ENCODE data around the gene CORO6. TPM values are rescaled to one million over a fixed set of nuclear protein-coding genes. Genes with fewer than 3 reads are reported as not detected.

The CORO6 gene
- total and polyA plus RNA-seq, 2 of the 13 experiments (the other 11 are each of a cell fraction or from before 2014, with no cell fraction given): 0.42 to 0.82 TPM

GRCh38 chr17:29613352-29613837 lies 9.3 kb downstream of the CORO6 start (continued):
- TF ChIP-seq RFXAP (CRISPR knock-in tag; IDR thresholded peaks at IDR 0.05; ENCODE audit: borderline replicate concordance) (peak; percentile 58; the same call in 1 of the 2 replicates), ZSCAN22 (CRISPR knock-in tag; IDR thresholded peaks at IDR 0.05) (0 out of 2 replicates have a peak, but pooled peaks have one; percentile 33), RORA (CRISPR knock-in tag; IDR thresholded peaks at IDR 0.05) (no peak), THAP11 (CRISPR knock-in tag; IDR thresholded peaks at IDR 0.05) (peak; percentile 60; the same call in 1 of the 2 replicates), ZNF367 (CRISPR knock-in tag; IDR thresholded peaks at IDR 0.05; ENCODE audit: borderline replicate concordance) (no peak; the same call in 1 of the 2 replicates), ZNF333 (CRISPR knock-in tag; IDR thresholded peaks at IDR 0.05; ENCODE audit: borderline replicate concordance) (no peak), HMGXB4 (CRISPR knock-in tag; IDR thresholded peaks at IDR 0.05; ENCODE audit: borderline replicate concordance in 1 of 2, low read depth in 1 of 2) (peak; percentile 91 to 92; a peak in 3 of 4 replicates), ZHX2 (IDR thresholded peaks at IDR 0.05; ENCODE audit: low read depth) (no peak), ZHX2 (CRISPR knock-in tag; IDR thresholded peaks at IDR 0.05; ENCODE audit: borderline replicate concordance) (no peak), MYC (CRISPR knock-in tag; IDR thresholded peaks at IDR 0.05; ENCODE audit: borderline replicate concordance) (peak; percentile 94), KDM4B (CRISPR knock-in tag; IDR thresholded peaks at IDR 0.05) (no peak), JARID2 (CRISPR knock-in tag; IDR thresholded peaks at IDR 0.05; ENCODE audit: insufficient replicate concordance) (no peak), GTF2F1 (IDR thresholded peaks at IDR 0.05; ENCODE audit: low read length) (no peak), POLR2AphosphoS5 (IDR thresholded peaks at IDR 0.05; ENCODE audit: low read depth, low read length) (no peak), SAFB2 (CRISPR knock-in tag; IDR thresholded peaks at IDR 0.05; ENCODE audit: borderline replicate concordance, low read depth) (peak; percentile 94; the same call in 1 of the 2 replicates), ZNF253 (CRISPR knock-in tag; IDR thresholded peaks at IDR 0.05; ENCODE audit: borderline replicate concordance) (peak; percentile 90; the same call in 1 of the 2 replicates), ZNF747 (CRISPR knock-in tag; IDR thresholded peaks at IDR 0.05; ENCODE audit: borderline replicate concordance) (peak; percentile 58; the same call in 1 of the 2 replicates), ATF4 (CRISPR knock-in tag; IDR thresholded peaks at IDR 0.05) (0 out of 4 replicates have a peak, but pooled peaks of 1 of the 2 experiments have one; percentile 43), NFKB2 (CRISPR knock-in tag; IDR thresholded peaks at IDR 0.05; ENCODE audit: borderline replicate concordance) (peak; percentile 63; the same call in 1 of the 2 replicates), ZNF205 (CRISPR knock-in tag; IDR thresholded peaks at IDR 0.05) (peak; percentile 75)
